GM23248 (cell line): Measurements from ENCODE around the gene NFYA.

Experiments used
- EZH2 ChIP-seq: fragments of 200-600 bp; sonication (generic); IDR thresholded peaks from 2 replicates; pipeline ENCODE4 v1.6.1; 2018; ENCODE audit warnings: antibody characterized with exemption, mild to moderate bottlenecking; ENCODE audit not compliant: insufficient read depth, poor library complexity, severe bottlenecking
- EZH2phosphoT487 ChIP-seq: fragments of 200-600 bp; sonication (generic); IDR thresholded peaks from 2 replicates; pipeline ENCODE4 v1.6.1; 2018; ENCODE audit warnings: antibody characterized with exemption, moderate library complexity, mild to moderate bottlenecking, low read depth; ENCODE audit not compliant: insufficient read depth

DNA sequence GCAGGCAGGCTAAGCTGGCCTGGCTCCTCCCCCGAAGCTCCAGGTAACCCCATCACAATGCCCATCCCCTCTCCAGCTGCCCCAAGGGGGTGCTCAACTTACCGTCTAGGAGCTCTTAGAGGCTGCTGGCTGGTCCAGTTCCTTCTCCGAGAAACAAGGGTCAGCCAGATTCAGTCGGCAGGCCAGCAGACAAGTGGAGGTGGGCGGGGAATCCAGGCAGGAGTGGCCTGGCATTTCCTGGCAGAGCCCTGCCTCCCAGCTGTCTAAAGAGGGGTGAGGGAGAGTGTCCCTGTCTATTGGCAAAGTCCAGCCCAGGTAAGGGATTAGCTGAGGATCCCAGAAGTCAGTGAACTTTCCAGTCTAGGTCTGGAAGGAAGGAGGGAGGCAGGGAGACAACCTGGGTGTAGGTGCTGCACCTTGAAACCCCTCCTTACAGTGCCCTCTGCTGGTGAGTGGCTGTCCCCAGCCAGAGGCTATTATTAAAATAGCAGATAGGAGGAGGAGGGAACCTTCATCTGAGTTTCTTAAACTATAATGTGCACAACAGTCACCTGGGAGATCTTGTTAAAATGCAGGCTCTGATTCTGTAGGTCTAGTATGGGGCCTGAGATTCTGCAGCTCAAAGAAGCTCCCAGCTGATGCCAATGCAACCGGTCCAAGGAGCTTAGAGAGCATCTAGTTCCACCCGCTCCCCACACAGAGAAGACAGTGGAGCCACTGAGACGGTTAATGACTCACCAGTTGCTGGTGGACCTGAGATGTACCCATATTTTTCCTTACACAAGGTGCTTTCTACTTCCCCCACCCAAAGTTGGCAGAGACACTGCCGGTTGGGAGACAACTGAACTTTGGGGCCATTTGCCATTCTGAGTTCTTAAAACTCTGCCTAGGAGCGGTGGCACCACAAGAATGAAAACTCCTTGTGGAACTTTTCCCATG, 33.4 kb upstream of the NFYA start, which contains the start of gene UNC5CL:
- TF ChIP-seq EZH2: no peak
- TF ChIP-seq EZH2phosphoT487: no peak
